ENCODE results near the gene MFSD6L.
"Not testable (repeated sequence)": the region's sequence is repeated elsewhere in the genome, so short reads cannot be mapped to it uniquely, and the experiment has no call there.

Gene MFSD6L

GRCh38 chr17:8823279-8823678 is 24.1 kb upstream of the MFSD6L start:
- no peak for DNase-seq

GRCh38 chr17:8822401-8823035 is 23.4 kb upstream of the MFSD6L start:
- DNase-seq, result no peak

- no peak for DNase-seq
Observed at GRCh38 chr17:8821446-8822105, 22.4 kb upstream of the MFSD6L start.

GRCh38 chr17:8820311-8821010 is 21.3 kb upstream of the MFSD6L start:
- no peak for DNase-seq

GRCh38 chr17:8818654-8819330 is 19.6 kb upstream of the MFSD6L start:
- no peak for DNase-seq

GRCh38 chr17:8818047-8818446 is 18.9 kb upstream of the MFSD6L start:
- no peak for DNase-seq

- DNase-seq, result peak; percentile 33
Observed at GRCh38 chr17:8806926-8807550, 7.9 kb upstream of the MFSD6L start.

- DNase-seq, result no peak
Observed at GRCh38 chr17:8806253-8806925, 7.2 kb upstream of the MFSD6L start.

GRCh38 chr17:8805396-8805795 is 6.2 kb upstream of the MFSD6L start:
- not testable (repeated sequence) for DNase-seq

GRCh38 chr17:8803531-8804420 is 4.6 kb upstream of the MFSD6L start:
- no peak for DNase-seq

- DNase-seq, result no peak
Observed at GRCh38 chr17:8801135-8801840, 2.1 kb upstream of the MFSD6L start.

- no peak for DNase-seq
Observed at GRCh38 chr17:8800656-8801055, 1.5 kb upstream of the MFSD6L start.

- no peak for DNase-seq
Observed at GRCh38 chr17:8799570-8800212, 526 bp upstream of the MFSD6L start.

GRCh38 chr17:8798176-8798845 is 854 bp downstream of the MFSD6L start:
- no peak for DNase-seq

- DNase-seq, result no peak
Observed at GRCh38 chr17:8797621-8798175, 1.5 kb downstream of the MFSD6L start.

- no peak for DNase-seq
Observed at GRCh38 chr17:8794636-8795035, 4.5 kb downstream of the MFSD6L start.

- DNase-seq, result no peak
Observed at GRCh38 chr17:8793649-8794048, 5.5 kb downstream of the MFSD6L start.

- no peak for DNase-seq
Observed at GRCh38 chr17:8792646-8793045, 6.5 kb downstream of the MFSD6L start.

- no peak for DNase-seq
Observed at GRCh38 chr17:8791910-8792270, 7.3 kb downstream of the MFSD6L start.
